ENCODE results near the gene COA3. TPM values are rescaled to one million over a fixed set of nuclear protein-coding genes. Genes with fewer than 3 reads are reported as not detected.

Gene COA3
- total RNA-seq (2014; rRNA removed): 77.6 and 84.1 TPM in 2 replicates
- 130 TPM for polyA plus RNA-seq (2012)

DNA sequence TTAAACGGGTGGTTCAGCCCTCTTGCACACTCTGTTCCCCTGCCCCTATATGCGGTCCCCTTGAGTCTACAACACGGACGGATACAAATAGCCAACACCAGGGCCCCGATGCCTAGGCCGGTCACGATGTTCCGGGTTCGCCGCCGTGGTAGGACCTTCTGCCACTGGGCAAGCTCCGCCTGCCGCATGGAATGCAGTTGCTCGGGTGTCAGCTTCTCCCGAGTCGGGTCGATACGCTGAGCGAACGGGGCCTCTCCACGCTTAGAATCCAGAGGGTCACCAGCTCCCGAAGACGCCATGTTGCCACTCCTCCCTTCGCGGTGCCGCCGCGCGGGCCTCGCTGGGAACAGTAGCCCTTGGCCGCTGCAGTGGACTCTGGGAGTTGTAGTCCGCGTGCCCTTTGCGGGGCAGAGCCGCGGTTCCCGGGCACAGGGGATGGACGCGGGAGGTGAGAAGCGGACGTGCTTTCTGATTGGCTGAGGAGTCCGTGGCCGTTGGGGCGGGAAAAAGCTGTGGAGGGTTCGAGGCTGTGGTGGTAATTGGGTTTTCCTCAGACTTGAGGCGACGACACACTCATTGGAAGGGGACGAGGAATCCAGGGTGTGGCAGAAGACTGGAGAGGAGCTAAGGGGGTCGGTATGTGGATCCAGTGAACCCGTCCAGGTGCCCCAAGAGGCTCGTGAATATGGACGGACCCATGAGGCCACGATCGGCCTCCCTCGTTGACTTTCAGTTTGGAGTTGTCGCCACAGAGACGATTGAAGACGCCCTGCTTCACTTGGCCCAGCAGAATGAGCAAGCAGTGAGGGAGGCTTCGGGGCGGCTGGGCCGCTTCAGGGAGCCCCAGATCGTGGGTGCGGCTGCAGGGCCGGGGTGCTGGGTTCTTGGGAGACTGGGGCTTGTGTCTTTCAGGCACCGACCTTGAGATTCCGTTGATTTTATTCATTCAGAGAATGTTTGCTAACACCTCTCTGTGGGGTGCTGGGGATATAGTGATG, at the start of gene COA3, which contains the start of gene CNTD1:
Gene COA3 (minus strand): TSS at position 322 of the 998 bp plus-strand sequence. CDS start 23 bp downstream, at position 299.
Gene CNTD1 (plus strand): TSS at position 479 of the 998 bp plus-strand sequence. CDS start 207 bp downstream, at position 686.
- DNase-seq (ENCODE audit: low read depth): peak; percentile 83

DNA sequence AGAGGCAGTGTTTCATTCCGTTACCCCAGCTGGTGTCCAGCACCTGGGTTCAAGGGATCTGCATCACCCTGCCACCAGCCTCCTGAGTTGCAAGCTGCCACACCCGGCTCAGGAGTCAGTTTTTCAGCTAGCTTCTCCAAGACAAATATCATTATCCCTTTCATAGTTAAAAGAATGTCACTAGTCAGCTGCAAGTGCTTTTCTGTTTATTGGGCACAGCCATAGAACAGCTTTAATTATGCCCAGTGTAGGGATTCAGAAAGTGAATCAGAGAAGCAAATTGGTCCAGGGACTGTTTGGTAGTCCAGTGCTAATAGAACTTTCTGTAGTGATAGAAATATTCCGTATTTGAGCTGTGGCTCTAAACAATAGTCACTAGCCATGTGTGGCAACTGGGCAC, 49.6 kb upstream of the COA3 start:
- DNase-seq (ENCODE audit: low read depth): no peak

- peak; percentile 54 for DNase-seq (ENCODE audit: low read depth)
Observed at GRCh38 chr17:42846594-42847280, 48.2 kb upstream of the COA3 start.

DNA sequence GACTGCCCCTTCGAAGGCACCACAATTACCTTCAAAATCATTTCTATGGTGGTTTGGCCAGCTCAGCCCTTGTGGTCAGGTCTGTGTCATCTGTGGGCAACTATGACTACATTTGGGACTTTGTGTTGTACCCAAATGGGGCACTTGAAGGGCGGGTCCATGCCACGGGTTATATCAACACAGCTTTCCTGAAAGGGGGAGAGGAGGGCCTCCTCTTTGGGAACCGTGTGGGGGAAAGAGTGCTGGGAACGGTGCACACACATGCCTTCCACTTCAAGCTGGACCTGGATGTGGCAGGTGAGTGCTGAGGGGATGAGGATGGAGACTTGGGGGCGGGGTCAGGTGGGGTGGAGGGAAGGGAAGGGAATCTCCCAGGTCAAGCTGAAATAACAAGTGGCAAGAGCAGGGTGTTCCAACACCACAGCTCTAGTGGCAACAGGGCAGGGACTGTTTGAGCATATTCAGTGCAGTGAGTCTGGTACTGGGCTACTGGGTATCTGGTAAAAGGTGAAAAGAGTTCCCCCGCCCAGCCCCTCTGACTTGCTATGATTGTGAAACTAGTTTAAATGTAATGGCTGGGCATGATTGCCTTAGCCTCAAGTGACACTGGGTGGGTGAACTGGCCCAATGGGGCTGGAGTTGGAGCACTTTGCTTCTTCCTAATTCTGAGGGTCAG, 47.6 kb upstream of the COA3 start:
- DNase-seq (ENCODE audit: low read depth): peak; percentile 61

DNA sequence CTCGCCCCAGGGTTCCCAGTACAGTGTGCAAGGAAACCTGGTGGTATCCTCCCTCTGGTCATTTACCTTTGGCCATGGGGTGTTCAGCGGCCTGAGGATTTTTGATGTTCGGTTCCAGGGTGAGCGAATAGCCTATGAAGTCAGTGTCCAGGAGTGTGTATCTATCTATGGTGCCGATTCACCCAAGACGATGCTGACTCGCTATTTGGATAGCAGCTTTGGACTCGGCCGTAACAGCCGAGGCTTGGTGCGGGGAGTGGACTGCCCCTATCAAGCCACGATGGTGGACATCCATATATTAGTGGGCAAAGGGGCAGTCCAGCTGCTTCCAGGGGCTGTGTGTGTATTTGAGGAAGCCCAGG, 47.0 kb upstream of the COA3 start:
- DNase-seq (ENCODE audit: low read depth): no peak

DNA sequence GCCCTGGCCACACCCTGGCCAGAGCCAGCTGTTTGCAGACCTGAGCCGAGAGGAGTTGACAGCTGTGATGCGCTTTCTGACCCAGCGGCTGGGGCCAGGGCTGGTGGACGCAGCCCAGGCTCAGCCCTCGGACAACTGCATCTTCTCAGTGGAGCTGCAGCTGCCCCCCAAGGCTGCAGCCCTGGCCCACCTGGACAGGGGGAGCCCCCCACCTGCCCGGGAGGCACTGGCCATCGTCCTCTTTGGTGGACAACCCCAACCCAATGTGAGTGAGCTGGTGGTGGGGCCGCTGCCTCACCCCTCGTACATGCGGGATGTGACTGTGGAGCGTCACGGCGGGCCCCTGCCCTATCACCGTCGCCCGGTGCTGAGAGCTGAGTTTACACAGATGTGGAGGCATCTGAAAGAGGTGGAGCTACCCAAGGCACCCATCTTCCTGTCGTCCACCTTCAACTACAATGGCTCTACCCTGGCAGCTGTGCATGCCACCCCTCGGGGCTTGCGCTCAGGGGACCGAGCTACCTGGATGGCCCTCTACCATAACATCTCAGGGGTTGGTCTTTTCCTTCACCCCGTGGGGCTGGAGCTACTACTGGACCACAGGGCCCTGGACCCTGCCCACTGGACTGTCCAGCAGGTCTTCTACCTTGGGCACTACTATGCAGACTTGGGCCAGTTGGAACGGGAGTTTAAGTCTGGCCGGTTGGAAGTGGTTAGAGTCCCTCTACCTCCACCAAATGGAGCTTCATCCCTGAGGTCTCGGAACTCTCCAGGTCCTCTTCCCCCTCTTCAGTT, 46.5 kb upstream of the COA3 start:
- DNase-seq (ENCODE audit: low read depth): no peak

DNA sequence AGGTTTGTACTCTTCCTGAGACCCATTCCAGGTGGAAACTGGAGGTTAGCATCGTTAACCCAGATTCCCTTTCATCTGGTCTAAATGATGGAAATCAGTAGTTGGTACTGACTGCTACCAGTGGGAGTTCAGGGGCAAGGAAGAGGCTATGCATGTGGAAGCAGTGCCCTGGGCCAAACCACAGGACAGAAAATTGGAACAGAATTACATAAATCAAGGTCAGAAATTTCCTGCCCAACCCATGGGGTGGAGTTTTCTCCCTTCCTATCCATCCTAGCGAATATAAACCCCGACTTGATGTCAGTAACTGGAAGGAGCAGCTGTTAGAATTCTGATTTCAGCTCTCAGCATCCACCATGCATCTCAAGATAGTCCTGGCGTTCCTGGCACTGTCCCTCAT, 45.8 kb upstream of the COA3 start, which contains the start of gene AOC2:
Gene AOC2 (plus strand): TSS at position 310 of the 400 bp plus-strand sequence. CDS start 47 bp downstream, at position 357.
- DNase-seq (ENCODE audit: low read depth): no peak

- DNase-seq (ENCODE audit: low read depth): peak; percentile 56
Observed at GRCh38 chr17:42843358-42843934, 44.9 kb upstream of the COA3 start.

GRCh38 chr17:42841975-42842685, 43.6 kb upstream of the COA3 start:
- no peak for DNase-seq (ENCODE audit: low read depth)

DNA sequence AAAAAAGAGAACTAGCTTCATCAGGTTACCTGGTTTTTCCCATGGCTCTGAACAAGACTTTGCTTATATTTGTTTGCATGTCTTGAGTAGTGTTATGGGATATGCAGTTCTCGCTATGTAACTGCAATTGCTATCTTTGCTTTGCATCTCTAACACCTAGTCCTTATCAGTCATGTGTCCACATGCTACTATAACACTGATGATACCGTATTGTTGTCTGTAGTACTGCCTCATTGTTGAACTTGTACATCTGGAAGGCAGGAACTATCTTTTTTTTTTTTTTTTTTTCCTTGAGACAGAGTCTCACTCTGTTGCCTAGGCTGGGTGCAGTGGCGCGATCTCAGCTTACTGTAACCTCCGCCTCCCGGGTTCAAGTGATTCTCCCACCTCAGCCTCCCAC, 37.2 kb upstream of the COA3 start:
- no peak for DNase-seq (ENCODE audit: low read depth)

GRCh38 chr17:42833767-42834422, 35.4 kb upstream of the COA3 start:
- no peak for DNase-seq (ENCODE audit: low read depth)

- DNase-seq (ENCODE audit: low read depth): peak; percentile 88
Observed at GRCh38 chr17:42832934-42833766, 34.6 kb upstream of the COA3 start, which contains the start of gene PSME3. Gene PSME3 (plus strand): TSS chr17:42833397. CDS start chr17:42833632, 235 bp downstream.

- no peak for DNase-seq (ENCODE audit: low read depth)
Observed at GRCh38 chr17:42832213-42832933, 33.9 kb upstream of the COA3 start.

DNA sequence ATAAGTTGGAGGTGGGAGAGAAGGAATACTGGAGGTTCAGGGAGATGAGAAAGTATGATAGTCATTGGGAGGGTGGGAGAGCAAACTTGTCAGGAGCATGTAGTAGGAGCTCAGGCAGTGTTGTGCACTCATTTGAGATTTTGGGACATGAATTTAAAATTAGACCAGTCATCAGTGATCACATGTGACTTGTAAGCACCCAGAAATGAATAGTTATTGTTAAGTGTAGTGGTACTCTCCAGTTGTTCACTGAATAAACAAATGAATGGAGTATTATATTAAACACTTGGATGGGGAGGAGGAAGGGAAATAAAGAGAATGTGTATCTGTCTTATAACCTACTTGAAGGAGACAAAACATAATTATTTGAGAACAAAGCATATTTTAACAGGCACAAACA, 32.5 kb upstream of the COA3 start:
- DNase-seq (ENCODE audit: low read depth): no peak

DNA sequence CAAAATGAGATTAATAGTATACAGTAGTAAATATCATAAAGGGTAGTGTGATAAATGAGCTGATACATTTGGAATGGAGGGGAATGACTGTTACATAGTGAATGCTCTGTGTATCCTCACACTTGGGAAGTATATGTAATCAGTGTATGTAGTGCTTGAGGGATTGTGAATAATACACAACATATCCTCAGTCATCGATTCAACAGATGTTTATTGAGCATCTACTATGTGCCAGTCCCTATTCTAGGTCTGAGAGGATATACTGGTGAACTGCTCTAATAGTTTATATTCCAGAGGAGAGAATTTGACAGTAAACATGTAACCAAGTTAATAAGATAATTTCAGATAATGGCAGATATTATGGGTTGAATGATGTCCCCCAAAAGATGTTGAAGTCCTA, 29.0 kb upstream of the COA3 start:
- no peak for DNase-seq (ENCODE audit: low read depth)

DNA sequence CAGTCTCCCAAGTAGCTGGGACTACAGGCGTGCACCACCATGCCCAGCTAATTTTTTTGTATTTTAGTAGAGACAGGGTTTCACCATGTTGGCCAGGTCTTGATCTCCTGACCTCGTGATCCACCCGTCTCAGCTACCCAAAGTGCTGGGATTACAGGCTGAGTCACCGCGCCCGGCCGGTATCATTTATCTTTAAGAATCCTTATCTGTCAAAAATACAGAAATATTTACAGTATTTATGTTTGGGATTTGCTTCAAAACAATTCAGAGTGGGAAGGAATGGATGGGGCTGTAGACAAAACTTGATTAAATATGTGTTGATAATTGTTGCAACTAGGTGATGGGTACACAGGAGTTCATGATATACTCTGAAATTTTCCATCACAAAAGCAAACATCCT, 22.7 kb upstream of the COA3 start:
- DNase-seq (ENCODE audit: low read depth): no peak

- peak; percentile 66 for DNase-seq (ENCODE audit: low read depth)
Observed at GRCh38 chr17:42819939-42820535, 21.5 kb upstream of the COA3 start.
